ENCODE measurements around the gene DDA1. TPM values are rescaled to one million over a fixed set of nuclear protein-coding genes. Genes with fewer than 3 reads are reported as not detected.

Gene DDA1
- total and polyA plus RNA-seq, 2 of the 13 experiments (the other 11 are each of a cell fraction or from before 2014, with no cell fraction given) = 24.5 to 26.0 TPM

DNA sequence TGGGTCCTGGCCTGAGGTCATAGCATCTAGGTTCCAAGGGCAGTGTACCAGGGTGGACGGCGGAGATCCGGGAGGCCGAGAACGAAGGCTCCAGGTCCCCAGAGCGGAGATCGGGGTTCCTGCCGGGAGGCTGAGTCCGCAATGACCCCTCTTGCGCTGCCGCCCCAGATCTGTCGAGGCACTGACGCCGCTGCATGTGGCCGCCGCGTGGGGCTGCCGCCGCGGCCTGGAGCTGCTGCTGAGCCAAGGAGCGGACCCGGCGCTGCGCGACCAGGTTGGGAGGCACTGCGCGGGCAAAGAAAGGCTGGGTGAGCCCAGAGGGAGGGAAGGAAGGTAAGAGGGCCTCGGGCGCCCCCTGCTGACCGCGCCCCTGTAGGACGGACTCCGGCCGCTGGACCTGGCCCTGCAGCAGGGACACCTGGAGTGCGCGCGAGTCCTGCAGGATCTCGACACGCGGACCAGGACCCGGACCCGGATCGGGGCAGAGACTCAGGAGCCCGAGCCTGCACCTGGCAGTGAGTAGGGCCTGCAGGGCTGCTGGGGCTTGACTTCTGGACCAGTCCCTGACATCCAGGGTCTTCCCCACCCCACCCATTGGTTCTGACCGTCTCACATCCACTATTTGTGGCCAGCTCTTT lies 26.8 kb upstream of the DDA1 start (continued):
- TF ChIP-seq ZNF274 (CRISPR knock-in tag; IDR thresholded peaks at IDR 0.05) (0 out of 2 replicates have a peak, but pooled peaks have one; percentile 37), ZNF781 (CRISPR knock-in tag; IDR thresholded peaks at IDR 0.05; ENCODE audit: borderline replicate concordance, not compliant biosample characterization) (peak; percentile 56), HNRNPUL1 (IDR thresholded peaks at IDR 0.05; ENCODE audit: low read depth, low read length) (no peak), TBX3 (IDR thresholded peaks at IDR 0.05; ENCODE audit: borderline replicate concordance) (no peak), ZNF451 (CRISPR knock-in tag; IDR thresholded peaks at IDR 0.05) (peak; percentile 64; the same call in 1 of the 2 replicates), RELA (CRISPR knock-in tag; IDR thresholded peaks at IDR 0.05) (no peak), ZMYM4 (CRISPR knock-in tag; IDR thresholded peaks at IDR 0.05) (0 out of 2 replicates have a peak, but pooled peaks have one; percentile 40), ZNF282 (IDR thresholded peaks at IDR 0.05; ENCODE audit: partially characterized antibody) (no peak), NFRKB (IDR thresholded peaks at IDR 0.05) (no peak), NPAS2 (CRISPR knock-in tag; IDR thresholded peaks at IDR 0.05; ENCODE audit: borderline replicate concordance) (no peak), ZNF614 (CRISPR knock-in tag; IDR thresholded peaks at IDR 0.05; ENCODE audit: borderline replicate concordance) (0 out of 2 replicates have a peak, but pooled peaks have one; percentile 27), AHR (CRISPR knock-in tag; IDR thresholded peaks at IDR 0.05) (no peak), YEATS4 (CRISPR knock-in tag; IDR thresholded peaks at IDR 0.05; ENCODE audit: borderline replicate concordance) (no peak), ZNF460 (CRISPR knock-in tag; IDR thresholded peaks at IDR 0.05; ENCODE audit: borderline replicate concordance) (no peak), ZNF850 (CRISPR knock-in tag; conservative IDR thresholded peaks at IDR 0.05) (no peak), AKAP8 (CRISPR knock-in tag; IDR thresholded peaks at IDR 0.05) (no peak), ZNF234 (CRISPR knock-in tag; conservative IDR thresholded peaks at IDR 0.05) (no peak), SKI (IDR thresholded peaks at IDR 0.05; ENCODE audit: partially characterized antibody) (no peak)
- TF ChIP-seq, protein P1, sequence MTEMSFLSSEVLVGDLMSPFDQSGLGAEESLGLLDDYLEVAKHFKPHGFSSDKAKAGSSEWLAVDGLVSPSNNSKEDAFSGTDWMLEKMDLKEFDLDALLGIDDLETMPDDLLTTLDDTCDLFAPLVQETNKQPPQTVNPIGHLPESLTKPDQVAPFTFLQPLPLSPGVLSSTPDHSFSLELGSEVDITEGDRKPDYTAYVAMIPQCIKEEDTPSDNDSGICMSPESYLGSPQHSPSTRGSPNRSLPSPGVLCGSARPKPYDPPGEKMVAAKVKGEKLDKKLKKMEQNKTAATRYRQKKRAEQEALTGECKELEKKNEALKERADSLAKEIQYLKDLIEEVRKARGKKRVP (CRISPR knock-in tag; IDR thresholded peaks at IDR 0.05) = no peak
- TF ChIP-seq, protein P2, sequence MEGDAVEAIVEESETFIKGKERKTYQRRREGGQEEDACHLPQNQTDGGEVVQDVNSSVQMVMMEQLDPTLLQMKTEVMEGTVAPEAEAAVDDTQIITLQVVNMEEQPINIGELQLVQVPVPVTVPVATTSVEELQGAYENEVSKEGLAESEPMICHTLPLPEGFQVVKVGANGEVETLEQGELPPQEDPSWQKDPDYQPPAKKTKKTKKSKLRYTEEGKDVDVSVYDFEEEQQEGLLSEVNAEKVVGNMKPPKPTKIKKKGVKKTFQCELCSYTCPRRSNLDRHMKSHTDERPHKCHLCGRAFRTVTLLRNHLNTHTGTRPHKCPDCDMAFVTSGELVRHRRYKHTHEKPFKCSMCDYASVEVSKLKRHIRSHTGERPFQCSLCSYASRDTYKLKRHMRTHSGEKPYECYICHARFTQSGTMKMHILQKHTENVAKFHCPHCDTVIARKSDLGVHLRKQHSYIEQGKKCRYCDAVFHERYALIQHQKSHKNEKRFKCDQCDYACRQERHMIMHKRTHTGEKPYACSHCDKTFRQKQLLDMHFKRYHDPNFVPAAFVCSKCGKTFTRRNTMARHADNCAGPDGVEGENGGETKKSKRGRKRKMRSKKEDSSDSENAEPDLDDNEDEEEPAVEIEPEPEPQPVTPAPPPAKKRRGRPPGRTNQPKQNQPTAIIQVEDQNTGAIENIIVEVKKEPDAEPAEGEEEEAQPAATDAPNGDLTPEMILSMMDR (CRISPR knock-in tag; IDR thresholded peaks at IDR 0.05) = peak; percentile 99
- TF ChIP-seq, protein P3, sequence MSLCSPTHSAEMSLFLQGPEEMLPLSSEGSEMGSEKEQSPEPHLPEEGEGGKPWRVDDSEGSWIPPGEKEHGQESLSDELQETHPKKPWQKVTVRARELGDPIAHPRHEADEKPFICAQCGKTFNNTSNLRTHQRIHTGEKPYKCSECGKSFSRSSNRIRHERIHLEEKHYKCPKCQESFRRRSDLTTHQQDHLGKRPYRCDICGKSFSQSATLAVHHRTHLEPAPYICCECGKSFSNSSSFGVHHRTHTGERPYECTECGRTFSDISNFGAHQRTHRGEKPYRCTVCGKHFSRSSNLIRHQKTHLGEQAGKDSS (CRISPR knock-in tag; IDR thresholded peaks at IDR 0.05; ENCODE audit: borderline replicate concordance, low read depth) = peak; percentile 53; the same call in 1 of the 2 replicates
- TF ChIP-seq, protein P4, sequence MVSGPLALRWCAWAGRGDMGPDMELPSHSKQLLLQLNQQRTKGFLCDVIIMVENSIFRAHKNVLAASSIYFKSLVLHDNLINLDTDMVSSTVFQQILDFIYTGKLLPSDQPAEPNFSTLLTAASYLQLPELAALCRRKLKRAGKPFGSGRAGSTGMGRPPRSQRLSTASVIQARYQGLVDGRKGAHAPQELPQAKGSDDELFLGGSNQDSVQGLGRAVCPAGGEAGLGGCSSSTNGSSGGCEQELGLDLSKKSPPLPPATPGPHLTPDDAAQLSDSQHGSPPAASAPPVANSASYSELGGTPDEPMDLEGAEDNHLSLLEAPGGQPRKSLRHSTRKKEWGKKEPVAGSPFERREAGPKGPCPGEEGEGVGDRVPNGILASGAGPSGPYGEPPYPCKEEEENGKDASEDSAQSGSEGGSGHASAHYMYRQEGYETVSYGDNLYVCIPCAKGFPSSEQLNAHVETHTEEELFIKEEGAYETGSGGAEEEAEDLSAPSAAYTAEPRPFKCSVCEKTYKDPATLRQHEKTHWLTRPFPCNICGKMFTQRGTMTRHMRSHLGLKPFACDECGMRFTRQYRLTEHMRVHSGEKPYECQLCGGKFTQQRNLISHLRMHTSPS (CRISPR knock-in tag; IDR thresholded peaks at IDR 0.05; ENCODE audit: low read depth) = peak; percentile 43; the same call in 1 of the 2 replicates
- TF ChIP-seq, protein P5, sequence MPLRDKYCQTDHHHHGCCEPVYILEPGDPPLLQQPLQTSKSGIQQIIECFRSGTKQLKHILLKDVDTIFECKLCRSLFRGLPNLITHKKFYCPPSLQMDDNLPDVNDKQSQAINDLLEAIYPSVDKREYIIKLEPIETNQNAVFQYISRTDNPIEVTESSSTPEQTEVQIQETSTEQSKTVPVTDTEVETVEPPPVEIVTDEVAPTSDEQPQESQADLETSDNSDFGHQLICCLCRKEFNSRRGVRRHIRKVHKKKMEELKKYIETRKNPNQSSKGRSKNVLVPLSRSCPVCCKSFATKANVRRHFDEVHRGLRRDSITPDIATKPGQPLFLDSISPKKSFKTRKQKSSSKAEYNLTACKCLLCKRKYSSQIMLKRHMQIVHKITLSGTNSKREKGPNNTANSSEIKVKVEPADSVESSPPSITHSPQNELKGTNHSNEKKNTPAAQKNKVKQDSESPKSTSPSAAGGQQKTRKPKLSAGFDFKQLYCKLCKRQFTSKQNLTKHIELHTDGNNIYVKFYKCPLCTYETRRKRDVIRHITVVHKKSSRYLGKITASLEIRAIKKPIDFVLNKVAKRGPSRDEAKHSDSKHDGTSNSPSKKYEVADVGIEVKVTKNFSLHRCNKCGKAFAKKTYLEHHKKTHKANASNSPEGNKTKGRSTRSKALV (CRISPR knock-in tag; IDR thresholded peaks at IDR 0.05) = peak; percentile 63; the same call in 1 of the 2 replicates
